GM18520 (cell line): ENCODE results near the gene PLA2R1.
"Not testable (repeated sequence)": the region's sequence is repeated elsewhere in the genome, so short reads cannot be mapped to it uniquely, and the experiment has no call there.

Experiments used
- ATAC-seq: cut with Tn5 transposase; IDR thresholded peaks from one replicate; pipeline ENCODE4 v1.9.1; 2021; ENCODE audit not compliant: unreplicated experiment

Gene PLA2R1

GRCh38 chr2:160063879-160064612 is 1.6 kb upstream of the PLA2R1 start:
- ATAC-seq, result no peak

DNA sequence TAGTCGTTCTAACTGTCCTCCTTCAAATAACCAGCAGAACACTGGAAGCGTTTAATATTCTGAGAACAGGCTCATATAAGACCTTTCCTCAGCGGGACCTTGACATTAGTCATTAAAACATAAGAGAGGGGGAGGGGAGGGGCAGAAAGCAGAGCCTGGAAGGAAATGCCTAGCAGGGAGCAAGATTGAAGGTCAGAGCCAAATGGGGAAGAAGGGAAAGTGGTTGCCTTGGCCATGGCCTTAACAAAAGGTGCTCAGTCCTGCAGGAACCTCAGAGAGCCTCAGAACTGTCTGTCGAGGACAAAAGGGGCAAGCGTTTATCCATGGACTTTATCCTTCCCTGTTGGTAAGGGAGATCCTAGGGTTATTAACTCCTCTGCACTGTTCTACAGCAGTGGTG is 856 bp upstream of the PLA2R1 start:
- no peak for ATAC-seq

DNA sequence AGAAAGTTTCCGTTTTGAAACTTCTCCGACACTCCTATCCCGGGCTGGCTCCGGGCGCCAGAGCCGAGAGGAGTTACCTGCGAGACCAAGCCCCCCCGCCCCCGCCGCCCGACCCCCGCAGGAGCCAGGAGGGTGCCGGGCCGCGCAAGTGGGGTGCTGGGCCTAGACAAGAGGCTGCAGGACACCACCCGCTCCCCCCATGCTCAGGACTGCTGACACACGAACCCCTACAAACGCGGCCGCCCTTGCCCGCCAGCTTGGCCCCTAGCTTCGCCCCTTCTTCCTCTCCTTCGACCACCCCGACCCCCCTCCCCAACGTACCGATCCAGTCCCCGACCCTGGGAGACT is 497 bp downstream of the PLA2R1 start:
- ATAC-seq, result no peak

- no peak for ATAC-seq
Observed at GRCh38 chr2:160061533-160061932, 882 bp downstream of the PLA2R1 start.

DNA sequence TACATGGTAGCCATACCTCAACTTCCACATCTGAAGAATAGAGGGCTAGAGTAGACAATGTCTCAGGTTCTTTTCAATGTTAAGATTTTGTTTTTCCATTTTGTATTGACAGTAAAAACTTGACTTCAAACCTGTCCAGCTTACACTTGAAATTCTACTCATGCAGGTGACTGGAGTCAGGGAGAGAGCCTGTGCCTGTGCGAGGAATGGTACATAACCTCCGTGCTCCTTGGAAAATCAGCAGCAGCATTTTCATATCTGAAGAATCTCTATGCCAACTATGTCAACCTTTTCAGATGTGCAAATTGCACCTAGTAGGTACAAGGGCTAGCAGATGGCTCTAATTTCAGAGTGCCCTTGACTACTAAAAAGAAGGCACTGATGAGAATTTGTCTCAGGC is 2.1 kb downstream of the PLA2R1 start:
- ATAC-seq, result no peak

GRCh38 chr2:160057356-160057755 is 5.1 kb downstream of the PLA2R1 start:
- no peak for ATAC-seq

DNA sequence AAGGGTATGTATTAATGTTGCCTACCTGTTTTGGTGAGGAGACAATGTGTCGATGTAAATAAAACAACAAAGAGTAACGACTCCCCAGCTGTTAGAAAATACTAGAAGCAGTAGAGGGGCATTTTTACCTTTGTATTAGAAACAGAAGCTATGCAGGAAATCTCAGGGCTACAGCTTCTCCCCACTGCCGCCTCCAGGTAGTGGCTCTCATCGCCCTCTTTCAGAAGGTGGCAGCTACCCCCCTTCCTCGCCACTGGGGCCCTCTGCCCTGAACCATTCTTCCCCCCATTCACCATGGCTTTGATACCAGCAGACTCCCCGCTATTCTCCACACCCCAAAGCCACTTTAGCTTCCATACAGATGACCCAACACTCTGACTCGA is 6.7 kb downstream of the PLA2R1 start:
- ATAC-seq, result no peak

DNA sequence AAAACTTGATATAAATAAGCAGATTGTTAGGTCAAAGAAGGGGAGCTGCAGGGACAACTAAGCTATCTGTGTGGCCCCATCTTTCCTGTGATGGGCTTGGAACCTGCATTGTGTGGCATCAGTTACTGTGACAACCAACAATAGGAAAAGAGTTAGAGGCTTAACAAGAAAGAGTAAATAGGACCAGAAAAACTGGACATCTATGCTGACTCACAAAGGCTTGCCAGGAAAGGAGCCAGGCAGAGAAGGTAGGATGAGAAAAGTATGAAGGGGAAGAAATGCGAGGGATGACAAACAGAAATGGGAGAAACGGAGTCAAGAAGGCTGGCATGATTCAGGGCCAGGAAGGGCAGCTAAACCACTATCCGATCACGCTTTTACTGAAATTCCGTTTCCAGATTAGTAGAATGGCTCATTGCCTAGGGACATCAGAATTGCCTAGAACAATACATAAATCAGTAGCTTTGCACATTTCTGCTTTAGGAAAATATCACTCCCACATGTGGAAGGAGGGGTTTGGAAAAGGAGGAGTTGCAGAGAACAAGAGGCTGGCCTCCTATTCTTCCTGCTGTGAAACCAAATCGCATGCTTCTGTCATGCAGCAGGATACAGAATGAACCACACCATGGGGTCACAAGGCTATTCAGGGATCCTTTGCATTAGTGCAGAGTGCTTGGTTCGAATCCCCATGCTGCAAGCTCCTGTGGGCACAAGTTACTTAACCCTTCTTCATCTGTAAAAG is 7.3 kb downstream of the PLA2R1 start:
- ATAC-seq, result no peak

GRCh38 chr2:160053946-160054345 is 8.5 kb downstream of the PLA2R1 start:
- ATAC-seq, result no peak

DNA sequence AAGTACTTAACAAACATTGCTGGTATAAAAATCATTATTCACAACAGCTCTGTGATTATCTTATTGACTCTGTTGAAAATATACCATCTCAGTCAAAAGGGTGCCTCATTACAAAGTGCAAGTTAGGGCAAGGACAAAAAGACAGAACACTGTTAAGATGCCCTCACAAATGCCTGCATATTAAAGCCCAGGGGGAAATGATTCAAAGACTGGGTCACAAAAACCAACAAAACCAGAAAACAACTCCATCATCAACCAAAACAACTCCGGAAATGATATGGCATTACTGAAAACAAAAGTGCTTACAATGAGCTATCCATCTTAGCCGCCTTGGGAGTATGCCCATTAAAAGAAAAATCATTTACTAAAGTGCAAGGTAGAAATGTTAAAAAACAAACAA is 9.9 kb downstream of the PLA2R1 start:
- no peak for ATAC-seq

DNA sequence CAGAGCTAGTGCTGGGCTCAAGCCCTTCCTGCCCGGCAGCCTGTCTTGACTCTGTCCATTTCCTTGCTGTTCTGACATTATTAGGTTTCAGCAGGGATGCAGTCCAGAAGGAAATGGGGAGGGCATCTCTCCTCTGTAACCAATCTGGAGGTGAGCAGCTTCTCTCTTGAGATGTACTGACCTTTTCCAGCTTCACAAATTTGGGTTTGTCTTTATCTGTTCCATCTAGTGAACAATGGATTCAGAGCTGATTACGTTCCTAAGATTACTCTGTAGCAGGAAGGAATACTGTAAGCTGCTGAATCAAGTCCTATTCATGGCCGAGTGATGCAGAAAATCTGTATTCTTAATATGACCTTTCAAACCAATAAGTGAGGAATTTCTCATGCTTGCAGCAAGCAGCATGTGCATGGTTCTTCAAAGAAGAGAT is 11.0 kb downstream of the PLA2R1 start:
- ATAC-seq, result no peak

- ATAC-seq, result no peak
Observed at GRCh38 chr2:160050147-160050546, 12.3 kb downstream of the PLA2R1 start.

GRCh38 chr2:160045703-160046210 is 16.7 kb downstream of the PLA2R1 start:
- ATAC-seq, result no peak

DNA sequence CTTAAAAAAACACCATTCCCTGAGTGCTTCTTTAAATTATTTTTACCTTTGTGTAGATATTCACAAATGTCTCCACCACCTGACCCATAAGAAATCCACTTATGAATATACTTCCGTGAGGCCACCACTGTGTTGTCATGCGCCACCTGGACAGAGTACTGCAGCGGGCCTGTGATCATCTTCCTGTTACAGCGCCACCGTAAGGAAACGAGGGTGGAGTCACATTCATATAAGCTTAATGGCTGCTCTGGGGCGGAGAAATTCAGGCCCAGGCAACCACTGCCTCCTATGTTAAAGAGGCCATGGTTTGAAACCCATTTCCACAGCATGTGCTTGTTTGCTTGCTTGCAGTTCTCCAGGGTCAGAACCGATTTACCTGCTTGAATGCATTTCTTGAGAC is 17.7 kb downstream of the PLA2R1 start:
- ATAC-seq, result no peak

GRCh38 chr2:160043265-160043664 is 19.1 kb downstream of the PLA2R1 start:
- ATAC-seq, result no peak

GRCh38 chr2:160042054-160042453 is 20.4 kb downstream of the PLA2R1 start:
- no peak for ATAC-seq

DNA sequence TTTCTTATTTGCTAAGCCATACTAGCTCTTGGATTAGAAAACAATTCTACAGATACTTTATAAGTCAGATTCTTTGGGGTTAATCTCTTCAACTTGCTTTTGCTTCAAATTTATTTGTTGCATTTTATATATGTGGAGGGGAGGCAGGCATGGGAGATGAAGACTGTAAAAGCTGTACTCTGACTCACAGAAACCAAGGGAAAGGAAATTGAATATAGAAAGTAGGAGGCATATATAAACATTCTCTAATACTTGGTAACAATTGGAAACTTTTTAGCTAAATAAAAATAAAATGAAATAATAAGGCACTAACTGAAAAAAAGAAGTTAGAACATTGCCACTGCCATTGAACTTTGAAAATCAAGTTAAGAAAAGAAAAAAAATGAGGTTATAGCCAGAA is 21.3 kb downstream of the PLA2R1 start:
- ATAC-seq, result no peak

- ATAC-seq, result no peak
Observed at GRCh38 chr2:160039166-160039903, 23.1 kb downstream of the PLA2R1 start.

GRCh38 chr2:160038662-160039061 is 23.8 kb downstream of the PLA2R1 start:
- not testable (repeated sequence) for ATAC-seq

- ATAC-seq, result no peak
Observed at GRCh38 chr2:160036736-160037135, 25.7 kb downstream of the PLA2R1 start.

- ATAC-seq, result no peak
Observed at GRCh38 chr2:160035125-160035524, 27.3 kb downstream of the PLA2R1 start.

DNA sequence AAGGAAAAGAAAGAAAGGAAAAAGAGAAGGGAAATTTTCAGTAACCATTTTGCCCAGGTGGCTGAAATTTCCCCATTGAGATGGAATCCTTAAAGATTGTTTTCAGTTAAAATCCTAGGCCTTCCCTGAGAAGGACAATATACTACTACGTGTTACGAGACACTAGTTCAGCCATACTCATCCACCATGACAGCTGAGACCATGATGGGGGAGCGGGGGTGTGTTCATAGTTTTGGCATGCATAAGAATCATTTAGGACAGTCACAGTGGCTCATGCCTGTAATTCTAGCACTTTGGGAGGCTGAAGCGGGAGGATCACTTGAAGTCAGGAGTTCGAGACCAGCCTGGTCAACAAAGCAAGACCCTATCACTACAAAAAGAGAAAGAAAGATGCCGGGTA is 28.0 kb downstream of the PLA2R1 start:
- no peak for ATAC-seq
